Stimulated activated CD8-positive, alpha-beta memory T cell treated with anti-CD3 and anti-CD28 coated beads, Interleukin-7, amount 100 ng/mL, for 48 hours (primary cell): ENCODE data around the gene PRPSAP1.

Experiments used
- DNase-seq, 2 donors: peaks; one replicate each; pipeline ENCODE4 v3.0.0-alpha.2; 2020; ENCODE audit warnings: low read depth in 1 of 2; ENCODE audit errors: extremely low read depth in 1 of 2

The PRPSAP1 gene

GRCh38 chr17:76383546-76384221 lies 30.0 kb upstream of the PRPSAP1 start:
- peak; percentile 19 to 45 for DNase-seq

GRCh38 chr17:76382803-76383545 lies 29.3 kb upstream of the PRPSAP1 start:
- DNase-seq, result peak; percentile 55 to 62

DNA sequence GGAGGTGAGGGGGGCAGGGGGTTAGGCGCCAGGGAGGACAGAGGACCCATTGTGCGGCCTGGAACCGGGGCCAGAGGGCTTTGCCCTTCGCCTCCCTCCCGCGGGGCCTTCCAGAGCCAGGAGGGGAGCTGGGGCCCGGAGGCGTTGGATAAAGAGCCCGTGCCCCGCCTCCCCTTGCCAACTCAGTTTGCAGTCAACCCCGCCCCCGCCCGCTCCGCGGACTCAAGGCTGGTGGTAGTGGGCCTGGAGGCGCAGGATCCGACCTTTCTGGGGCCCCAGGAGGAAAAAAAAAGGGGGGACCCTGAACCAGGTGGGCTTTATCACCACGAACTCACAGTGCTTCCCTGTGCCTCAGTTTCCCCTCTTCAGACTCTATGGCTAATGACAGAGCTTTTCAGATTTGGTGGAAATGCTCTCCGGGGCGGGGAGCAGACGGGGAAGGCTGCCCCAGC lies 28.7 kb upstream of the PRPSAP1 start:
- DNase-seq, result peak in 1 of 2 donors; percentile 23

DNA sequence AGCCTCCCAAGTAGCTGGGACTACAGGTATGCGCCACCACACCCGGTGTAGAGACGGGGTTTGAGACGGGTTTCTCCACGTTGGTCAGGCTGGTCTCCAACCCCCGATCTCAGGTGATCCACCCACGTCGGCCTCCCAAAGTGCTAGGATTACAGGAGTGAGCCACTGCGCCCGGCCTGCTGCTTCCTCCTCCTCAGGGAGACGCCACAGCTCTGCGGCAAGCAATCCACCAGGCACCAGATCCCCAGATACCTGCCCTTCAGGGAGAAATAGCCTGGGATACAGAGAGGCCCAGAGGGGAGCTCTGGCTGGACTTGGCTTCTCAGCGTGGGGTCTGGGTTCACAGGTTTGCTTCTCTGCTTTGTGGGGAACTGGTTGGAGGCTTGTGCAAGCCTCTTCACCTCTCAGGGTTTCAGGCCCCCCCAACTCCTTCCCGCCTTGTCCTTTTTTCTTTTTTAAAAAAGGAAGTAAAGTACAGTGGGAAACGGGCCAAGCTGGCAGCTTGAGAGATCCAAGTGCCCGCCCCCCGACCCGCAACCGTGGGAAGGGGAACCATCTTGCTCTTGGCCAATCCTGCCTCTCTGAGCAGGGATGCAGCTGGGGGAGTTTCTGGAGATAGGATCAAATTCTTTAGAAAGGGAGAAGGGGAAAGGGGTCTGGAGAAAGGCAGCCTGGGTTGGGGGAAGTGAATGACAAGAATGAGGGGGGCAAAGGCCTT lies 28.1 kb upstream of the PRPSAP1 start:
- DNase-seq, result no peak

- DNase-seq, result no peak
Observed at GRCh38 chr17:76379646-76380376, 26.1 kb upstream of the PRPSAP1 start.

DNA sequence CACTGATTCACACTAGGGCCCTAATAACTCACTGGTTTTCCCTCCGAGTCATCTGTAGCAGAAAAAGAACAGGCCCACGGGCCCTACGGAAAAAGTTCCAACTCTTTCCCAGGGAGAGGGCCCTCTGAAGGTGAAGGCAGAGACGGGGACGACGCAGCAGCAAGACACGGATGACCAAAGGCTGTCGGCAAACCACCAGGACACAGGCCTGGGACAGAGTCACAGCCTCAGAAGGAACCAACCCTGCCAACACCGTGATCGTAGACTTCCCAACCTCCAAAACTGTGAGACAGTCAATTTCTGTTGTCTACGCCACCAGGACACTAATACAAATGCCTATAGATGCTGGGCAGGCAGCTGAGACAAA lies 25.5 kb upstream of the PRPSAP1 start:
- no peak for DNase-seq

GRCh38 chr17:76378548-76379274 lies 25.0 kb upstream of the PRPSAP1 start:
- no peak for DNase-seq

- no peak for DNase-seq
Observed at GRCh38 chr17:76376318-76377133, 22.8 kb upstream of the PRPSAP1 start.

- DNase-seq, result no peak
Observed at GRCh38 chr17:76371656-76372628, 18.2 kb upstream of the PRPSAP1 start.

DNA sequence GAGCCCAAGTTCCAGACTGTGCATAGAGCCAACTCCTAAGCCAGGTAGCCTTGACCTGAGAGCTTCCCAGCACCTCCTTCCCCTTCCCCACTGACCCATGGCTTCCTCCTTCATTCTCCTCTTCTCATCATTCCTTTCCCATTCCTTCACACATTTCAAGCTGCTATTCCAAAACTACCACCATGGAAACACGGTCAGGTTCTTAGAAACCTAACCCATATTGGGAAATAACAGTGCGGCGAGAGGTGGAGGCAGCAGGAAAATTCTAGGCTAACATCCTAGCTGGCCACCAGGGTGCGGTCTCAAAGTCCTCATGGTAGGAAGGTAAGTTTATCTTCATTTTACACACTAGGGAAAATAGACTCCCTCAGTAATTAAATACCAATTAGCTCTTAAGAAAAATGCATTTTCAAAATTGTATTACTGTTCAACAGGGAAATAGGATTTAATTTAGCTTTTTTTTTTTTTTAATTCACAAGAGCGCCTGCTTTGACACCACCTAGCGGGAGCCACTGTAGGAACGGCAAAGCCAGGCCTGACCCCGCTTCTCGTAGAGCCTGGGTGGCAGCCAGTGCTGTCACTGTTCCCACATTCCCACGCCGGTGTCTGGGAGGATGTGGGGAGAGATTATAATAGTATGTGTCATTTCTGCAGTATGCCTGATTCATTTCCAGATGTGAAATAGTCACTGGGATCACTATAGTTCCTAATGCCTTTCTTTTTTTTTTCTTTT lies 16.7 kb upstream of the PRPSAP1 start:
- no peak for DNase-seq

DNA sequence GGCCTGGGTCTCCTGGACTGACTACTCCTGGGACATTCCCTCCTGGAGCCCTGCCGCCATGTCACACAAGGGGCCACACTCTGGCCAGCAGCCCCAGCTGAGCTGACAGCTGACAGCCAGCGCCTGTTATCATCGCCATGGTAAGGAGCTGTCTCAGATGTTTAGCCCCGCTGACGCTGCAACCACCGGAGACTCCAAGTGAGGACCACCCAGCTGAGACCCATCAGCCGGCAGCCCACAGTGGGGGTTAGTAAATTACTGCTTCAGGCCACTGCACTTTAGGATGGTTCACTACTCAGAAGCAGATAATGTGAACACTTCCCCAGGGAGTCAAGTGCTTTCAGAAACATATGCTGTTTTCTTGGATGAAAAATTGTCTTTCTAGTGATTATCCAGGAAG lies 16.1 kb upstream of the PRPSAP1 start:
- no peak for DNase-seq

- DNase-seq, result no peak
Observed at GRCh38 chr17:76369379-76369778, 15.7 kb upstream of the PRPSAP1 start.

GRCh38 chr17:76368545-76368944 lies 14.8 kb upstream of the PRPSAP1 start:
- no peak for DNase-seq

DNA sequence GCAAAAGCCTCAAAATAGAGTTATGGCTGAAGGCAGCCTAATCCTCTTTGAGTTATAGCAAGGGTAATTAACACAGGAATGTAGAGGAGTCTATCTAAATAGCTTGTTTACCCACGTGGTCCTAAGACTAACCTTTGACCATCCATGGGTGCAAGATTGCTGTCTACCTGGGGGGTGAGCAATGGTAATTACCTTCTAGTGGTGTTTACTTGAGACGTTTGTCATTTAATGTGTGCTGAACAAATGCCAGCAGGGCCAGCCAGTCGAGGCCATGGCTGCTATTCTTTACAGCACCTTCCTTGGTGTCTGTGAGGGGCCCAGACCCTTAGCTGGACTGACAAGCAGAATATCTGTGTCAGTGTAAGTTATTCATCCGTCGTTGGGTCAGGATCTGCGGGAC lies 13.9 kb upstream of the PRPSAP1 start:
- no peak for DNase-seq

DNA sequence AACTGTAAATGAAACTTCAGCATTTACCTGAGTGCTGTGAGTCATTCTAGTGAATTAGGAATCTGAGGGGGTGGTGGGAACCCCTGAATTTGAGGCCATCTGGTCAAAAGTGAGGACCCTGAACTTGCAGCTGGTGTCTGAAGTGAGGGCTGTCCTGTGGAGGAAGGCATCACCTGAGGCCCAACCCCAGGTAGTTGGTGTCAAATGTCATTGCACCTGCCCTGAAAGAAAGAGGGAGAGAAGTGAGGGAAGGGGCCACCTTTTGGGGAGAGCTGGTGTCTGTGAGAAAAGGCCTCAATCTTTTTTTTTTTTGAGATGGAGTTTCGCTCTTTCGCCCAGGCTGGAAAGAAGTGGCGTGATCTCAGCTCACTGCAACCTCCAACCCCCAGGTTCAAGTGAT lies 12.5 kb upstream of the PRPSAP1 start:
- DNase-seq, result no peak

DNA sequence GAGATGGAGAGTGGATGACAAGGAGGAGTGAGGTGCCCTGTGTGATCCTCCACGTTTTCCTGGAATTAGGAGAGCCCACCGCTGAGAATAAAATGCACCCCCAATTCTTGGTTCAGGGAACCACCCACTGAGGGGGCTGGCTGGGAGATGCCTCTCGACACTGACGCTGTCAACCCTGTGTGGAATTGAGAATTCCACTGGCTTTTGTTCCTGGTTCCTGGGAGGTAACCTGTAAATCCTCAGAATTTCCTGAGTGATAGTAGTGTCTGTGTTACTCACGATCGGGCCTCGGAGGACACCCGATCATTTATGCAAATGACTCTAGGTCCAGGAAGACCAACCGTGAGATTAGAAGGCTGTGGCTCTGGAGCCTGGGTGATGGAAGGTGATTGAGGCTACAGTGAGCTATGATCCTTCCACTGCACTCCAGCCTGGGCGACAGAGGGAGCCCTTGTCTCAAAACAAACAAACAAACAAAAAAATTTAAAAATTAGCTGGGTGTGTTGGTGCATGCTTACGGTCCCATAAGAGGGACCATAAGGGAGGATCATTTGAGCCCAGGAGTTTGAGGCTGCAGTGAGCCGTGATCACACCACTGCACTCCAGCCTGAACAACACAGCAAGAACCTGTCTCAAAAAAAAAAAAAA lies 11.7 kb upstream of the PRPSAP1 start:
- no peak for DNase-seq

- DNase-seq, result no peak
Observed at GRCh38 chr17:76363107-76363842, 9.6 kb upstream of the PRPSAP1 start.
